SK-N-SH treated with all-trans-retinoic acid at 6 μM for 48 hours (cell line): ENCODE results near the gene C3.
"Not testable (repeated sequence)": the region's sequence is repeated elsewhere in the genome, so short reads cannot be mapped to it uniquely, and the experiment has no call there.

Source experiments
- ATAC-seq: fragments of 200-7000 bp; cut with Tn5 transposase; 3 replicates; pipeline ENCODE4 v1.9.1; 2020; ENCODE audit warnings: mild to moderate bottlenecking, moderate library complexity
- ARNTL ChIP-seq: fragments of 450-650 bp; formaldehyde crosslinking; IDR thresholded peaks from 2 replicates; pipeline ENCODE4 v1.5.0; 2020; ENCODE audit warnings: low read depth, mild to moderate bottlenecking, moderate library complexity, borderline replicate concordance
- BACH2 ChIP-seq: fragments of 250-450 bp; sonication (Bioruptor Pico); IDR thresholded peaks from 2 replicates; pipeline ENCODE4 v1.9.0; 2021; ENCODE audit warnings: mild to moderate bottlenecking, borderline replicate concordance
- CREB5 ChIP-seq: fragments of 250-450 bp; sonication (Bioruptor Pico); IDR thresholded peaks from 2 replicates; pipeline ENCODE4 v1.5.1; 2020; ENCODE audit warnings: low read depth, mild to moderate bottlenecking, moderate library complexity
- CSDC2 ChIP-seq: fragments of 250-450 bp; sonication (Bioruptor Pico); IDR thresholded peaks from 2 replicates; pipeline ENCODE4 v1.5.0; 2020; ENCODE audit warnings: mild to moderate bottlenecking, moderate library complexity
- CSRNP3 ChIP-seq: fragments of 250-450 bp; sonication (Bioruptor Pico); IDR thresholded peaks from 2 replicates; pipeline ENCODE4 v1.5.1; 2021; ENCODE audit warnings: mild to moderate bottlenecking, moderate library complexity
- ESRRG ChIP-seq: fragments of 250-450 bp; sonication (Bioruptor Pico); IDR thresholded peaks from 2 replicates; pipeline ENCODE4 v1.6.1; 2021; ENCODE audit warnings: mild to moderate bottlenecking
- GLIS3 ChIP-seq: fragments of 250-450 bp; sonication (Bioruptor Pico); IDR thresholded peaks from 2 replicates; pipeline ENCODE4 v1.5.0; 2020; ENCODE audit warnings: mild to moderate bottlenecking, moderate library complexity
- ISL1 ChIP-seq: fragments of 250-450 bp; sonication (Bioruptor Pico); IDR thresholded peaks from 2 replicates; pipeline ENCODE4 v2.1.2; 2022; ENCODE audit warnings: mild to moderate bottlenecking, moderate library complexity
- PATZ1 ChIP-seq: fragments of 250-450 bp; sonication (Bioruptor Pico); IDR thresholded peaks from 2 replicates; pipeline ENCODE4 v1.8.0; 2020; ENCODE audit warnings: mild to moderate bottlenecking, moderate library complexity, borderline replicate concordance
- POU6F1 ChIP-seq: fragments of 250-450 bp; sonication (Bioruptor Pico); IDR thresholded peaks from 2 replicates; pipeline ENCODE4 v1.8.0; 2021; ENCODE audit warnings: low read depth, mild to moderate bottlenecking, moderate library complexity, borderline replicate concordance
- PPARA ChIP-seq: fragments of 250-450 bp; sonication (Bioruptor Pico); IDR thresholded peaks from 2 replicates; pipeline ENCODE4 v1.5.0; 2020; ENCODE audit warnings: mild to moderate bottlenecking, borderline replicate concordance
- RARB ChIP-seq: fragments of 250-450 bp; sonication (Bioruptor Pico); IDR thresholded peaks from 2 replicates; pipeline ENCODE4 v1.8.0; 2021; ENCODE audit warnings: mild to moderate bottlenecking, moderate library complexity
- SNAI2 ChIP-seq: fragments of 250-450 bp; sonication (Bioruptor Pico); IDR thresholded peaks from 2 replicates; pipeline ENCODE4 v1.5.0; 2020; ENCODE audit warnings: mild to moderate bottlenecking, moderate library complexity
- TCF4 ChIP-seq: fragments of 250-450 bp; sonication (Bioruptor Pico); IDR thresholded peaks from 2 replicates; pipeline ENCODE4 v1.8.0; 2021; ENCODE audit warnings: mild to moderate bottlenecking, moderate library complexity, borderline replicate concordance
- TOX ChIP-seq: fragments of 250-450 bp; sonication (Bioruptor Pico); IDR thresholded peaks from 2 replicates; pipeline ENCODE4 v1.8.0; 2021; ENCODE audit warnings: mild to moderate bottlenecking, moderate library complexity, borderline replicate concordance
- TSHZ2 ChIP-seq: fragments of 250-450 bp; sonication (Bioruptor Pico); IDR thresholded peaks from 2 replicates; pipeline ENCODE4 v1.5.0; 2020; ENCODE audit warnings: mild to moderate bottlenecking, moderate library complexity
- ZC3H10 ChIP-seq: fragments of 250-450 bp; sonication (Bioruptor Pico); IDR thresholded peaks from 2 replicates; pipeline ENCODE4 v1.5.1; 2021; ENCODE audit warnings: mild to moderate bottlenecking, moderate library complexity
- ZFP3 ChIP-seq: fragments of 250-450 bp; sonication (Bioruptor Pico); IDR thresholded peaks from 2 replicates; pipeline ENCODE4 v1.5.0; 2020; ENCODE audit warnings: mild to moderate bottlenecking, moderate library complexity
- ZFP30 ChIP-seq: fragments of 450-650 bp; formaldehyde crosslinking; IDR thresholded peaks from 2 replicates; pipeline ENCODE4 v1.5.0; 2022; ENCODE audit warnings: mild to moderate bottlenecking, moderate library complexity
- ZNF565 ChIP-seq: fragments of 450-650 bp; formaldehyde crosslinking; conservative IDR thresholded peaks from 2 replicates; pipeline ENCODE4 v1.5.0; 2020; ENCODE audit warnings: low read depth, mild to moderate bottlenecking, moderate library complexity
- ZNF70 ChIP-seq: fragments of 450-650 bp; formaldehyde crosslinking; IDR thresholded peaks from 2 replicates; pipeline ENCODE4 v1.5.0; 2020; ENCODE audit warnings: mild to moderate bottlenecking, moderate library complexity
- ZNF8 ChIP-seq: fragments of 450-650 bp; formaldehyde crosslinking; IDR thresholded peaks from 2 replicates; pipeline ENCODE4 v1.5.0; 2020; ENCODE audit warnings: mild to moderate bottlenecking, moderate library complexity

The C3 gene

GRCh38 chr19:6709549-6709948, 10.9 kb downstream of the C3 start:
- no peak for TF ChIP-seq PPARA
- TF ChIP-seq GLIS3 (CRISPR knock-in tag) = no peak
- TF ChIP-seq ZFP3 (CRISPR knock-in tag) = no peak
- no peak for TF ChIP-seq PATZ1 (CRISPR knock-in tag)
- TF ChIP-seq TOX = no peak
- no peak for TF ChIP-seq ESRRG
- TF ChIP-seq TSHZ2 (CRISPR knock-in tag) = no peak
- no peak for TF ChIP-seq ZNF70 (CRISPR knock-in tag)
- TF ChIP-seq CREB5 (CRISPR knock-in tag) = no peak
- no peak for TF ChIP-seq CSRNP3 (CRISPR knock-in tag)
- no peak for TF ChIP-seq SNAI2 (CRISPR knock-in tag)
- no peak for TF ChIP-seq ZNF565 (CRISPR knock-in tag)
- TF ChIP-seq BACH2 = no peak
- no peak for TF ChIP-seq RARB (CRISPR knock-in tag)
- no peak for TF ChIP-seq ZNF8 (CRISPR knock-in tag)
- TF ChIP-seq POU6F1 (CRISPR knock-in tag) = no peak
- no peak for ATAC-seq

GRCh38 chr19:6708913-6709312, 11.5 kb downstream of the C3 start:
- ATAC-seq = not testable (repeated sequence)

GRCh38 chr19:6708346-6708745, 12.1 kb downstream of the C3 start:
- no peak for TF ChIP-seq GLIS3 (CRISPR knock-in tag)
- TF ChIP-seq ZFP3 (CRISPR knock-in tag) = no peak
- TF ChIP-seq TCF4 (CRISPR knock-in tag) = no peak
- no peak for TF ChIP-seq CREB5 (CRISPR knock-in tag)
- no peak for TF ChIP-seq TOX
- no peak for TF ChIP-seq CSRNP3 (CRISPR knock-in tag)
- TF ChIP-seq ARNTL (CRISPR knock-in tag) = no peak
- TF ChIP-seq ZNF70 (CRISPR knock-in tag) = no peak
- TF ChIP-seq RARB (CRISPR knock-in tag) = no peak
- no peak for TF ChIP-seq ZC3H10
- TF ChIP-seq CSDC2 = no peak
- no peak for TF ChIP-seq ESRRG
- TF ChIP-seq BACH2 = no peak
- TF ChIP-seq PPARA = no peak
- TF ChIP-seq ZNF8 (CRISPR knock-in tag) = no peak
- TF ChIP-seq ISL1 (CRISPR knock-in tag) = no peak
- TF ChIP-seq SNAI2 (CRISPR knock-in tag) = no peak
- no peak for TF ChIP-seq ZFP30 (CRISPR knock-in tag)
- no peak for ATAC-seq
